ENCODE data around the gene CFAP20.
A peak's percentile ranks its signal among the peaks of the same experiment; 100 is the strongest.

Gene CFAP20

GRCh38 chr16:58128181-58128631 lies 975 bp downstream of the CFAP20 start:
- Histone ChIP-seq H3K27ac (replicated peaks) (peak overlapping the region; percentile 93), H3K4me3 (replicated peaks; ENCODE audit: insufficient read depth, low read length) (peak overlapping the region; percentile 86), H3K27me3 (ENCODE audit: insufficient read depth, poor library complexity, severe bottlenecking) (no peaks in the 10 kb centered on the region)
- TF ChIP-seq GABPA (IDR thresholded peaks at IDR 0.05; ENCODE audit: low read depth) (no peak), SPI1 (IDR thresholded peaks at IDR 0.05; ENCODE audit: borderline replicate concordance, low read depth) (no peak), CTCF (IDR thresholded peaks at IDR 0.05; ENCODE audit: insufficient read depth, low read length) (no peak), POLR2AphosphoS5 (IDR thresholded peaks at IDR 0.05; ENCODE audit: low read depth) (no peak), REST (IDR thresholded peaks at IDR 0.05; ENCODE audit: insufficient replicate concordance, low read depth) (no peak)
- no peak for DNase-seq (ENCODE audit: low read depth in 1 of 2, low spot score in 1 of 2)

DNA sequence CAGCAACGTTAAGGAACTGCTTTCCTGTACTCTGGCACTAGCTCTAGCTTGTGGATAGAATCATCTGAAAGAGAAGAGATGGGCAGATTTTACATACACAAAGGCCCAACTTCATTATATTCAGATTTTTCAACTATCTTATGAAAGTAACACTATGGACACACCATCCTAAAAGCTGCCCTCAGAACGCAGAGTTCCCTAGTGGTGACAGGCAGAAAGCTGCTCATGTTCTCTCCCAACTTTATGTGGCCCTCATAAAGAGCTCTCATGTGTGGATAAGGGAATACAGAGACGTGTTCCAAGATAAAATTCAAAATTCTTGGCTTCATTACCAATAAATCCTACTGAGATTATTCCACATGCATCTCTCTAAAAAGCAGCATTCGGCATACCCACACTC lies 1.5 kb downstream of the CFAP20 start:
- peak in 1 of 2 experiments; percentile 7 for DNase-seq (ENCODE audit: low read depth in 1 of 2, low spot score in 1 of 2)
- Histone ChIP-seq H3K4me3 (replicated peaks; ENCODE audit: insufficient read depth, low read length) (peak overlapping the region; percentile 86), H3K27ac (replicated peaks) (peak overlapping the region; percentile 93), H3K27me3 (ENCODE audit: insufficient read depth, poor library complexity, severe bottlenecking) (no peaks in the 10 kb centered on the region)
- TF ChIP-seq POLR2AphosphoS5 (IDR thresholded peaks at IDR 0.05; ENCODE audit: low read depth) (no peak), CTCF (IDR thresholded peaks at IDR 0.05; ENCODE audit: insufficient read depth, low read length) (no peak), GABPA (IDR thresholded peaks at IDR 0.05; ENCODE audit: low read depth) (no peak), SPI1 (IDR thresholded peaks at IDR 0.05; ENCODE audit: borderline replicate concordance, low read depth) (no peak), REST (IDR thresholded peaks at IDR 0.05; ENCODE audit: insufficient replicate concordance, low read depth) (no peak)

DNA sequence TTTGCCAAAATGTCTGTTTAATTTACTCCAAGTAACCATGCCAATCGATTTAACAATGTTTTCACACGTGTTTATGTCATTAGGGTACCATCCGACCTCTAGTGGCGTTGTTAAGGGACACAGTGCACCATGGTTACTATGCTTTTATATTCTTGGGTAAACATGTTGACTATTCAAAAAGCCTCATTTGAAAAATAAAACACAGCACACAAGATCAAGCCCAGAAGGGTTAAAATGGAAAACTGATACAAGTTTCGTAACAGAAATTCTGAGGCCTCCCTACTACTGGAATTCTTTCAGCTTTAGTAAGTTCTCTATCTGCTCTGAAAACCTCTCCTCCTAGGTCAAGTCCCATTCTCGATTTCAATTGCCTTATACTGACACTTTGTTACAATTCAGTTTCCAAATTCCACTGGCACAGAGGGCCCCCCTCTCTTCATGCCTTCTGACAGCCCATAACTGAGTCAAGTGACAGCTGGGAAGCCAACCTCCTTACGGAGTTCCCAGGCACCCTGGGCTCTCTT lies 2.1 kb downstream of the CFAP20 start:
- H3K27ac ChIP-seq (replicated peaks), result peak overlapping the region; percentile 93
- H3K4me3 ChIP-seq (replicated peaks; ENCODE audit: insufficient read depth, low read length), result peak overlapping the region; percentile 86
- DNase-seq (ENCODE audit: low read depth in 1 of 2, low spot score in 1 of 2), result peak in 1 of 2 experiments; percentile 35
- TF ChIP-seq CTCF (IDR thresholded peaks at IDR 0.05; ENCODE audit: insufficient read depth, low read length) (peak; percentile 51), SPI1 (IDR thresholded peaks at IDR 0.05; ENCODE audit: borderline replicate concordance, low read depth) (no peak), GABPA (IDR thresholded peaks at IDR 0.05; ENCODE audit: low read depth) (no peak)
- no peaks in the 10 kb centered on the region for H3K27me3 ChIP-seq (ENCODE audit: insufficient read depth, poor library complexity, severe bottlenecking)

GRCh38 chr16:58126451-58126961 lies 2.7 kb downstream of the CFAP20 start:
- TF ChIP-seq SPI1 (IDR thresholded peaks at IDR 0.05; ENCODE audit: borderline replicate concordance, low read depth) (no peak), CTCF (IDR thresholded peaks at IDR 0.05; ENCODE audit: insufficient read depth, low read length) (no peak), GABPA (IDR thresholded peaks at IDR 0.05; ENCODE audit: low read depth) (no peak), POLR2AphosphoS5 (IDR thresholded peaks at IDR 0.05; ENCODE audit: low read depth) (no peak), REST (IDR thresholded peaks at IDR 0.05; ENCODE audit: insufficient replicate concordance, low read depth) (no peak)
- no peaks in the 10 kb centered on the region for H3K27me3 ChIP-seq (ENCODE audit: insufficient read depth, poor library complexity, severe bottlenecking)
- no peak overlapping the region for H3K4me3 ChIP-seq (replicated peaks; ENCODE audit: insufficient read depth, low read length)
- no peak for DNase-seq (ENCODE audit: low read depth in 1 of 2, low spot score in 1 of 2)
- H3K27ac ChIP-seq (replicated peaks), result peak overlapping the region; percentile 93
